Measurements from ENCODE around the gene ZNF783.

DNA sequence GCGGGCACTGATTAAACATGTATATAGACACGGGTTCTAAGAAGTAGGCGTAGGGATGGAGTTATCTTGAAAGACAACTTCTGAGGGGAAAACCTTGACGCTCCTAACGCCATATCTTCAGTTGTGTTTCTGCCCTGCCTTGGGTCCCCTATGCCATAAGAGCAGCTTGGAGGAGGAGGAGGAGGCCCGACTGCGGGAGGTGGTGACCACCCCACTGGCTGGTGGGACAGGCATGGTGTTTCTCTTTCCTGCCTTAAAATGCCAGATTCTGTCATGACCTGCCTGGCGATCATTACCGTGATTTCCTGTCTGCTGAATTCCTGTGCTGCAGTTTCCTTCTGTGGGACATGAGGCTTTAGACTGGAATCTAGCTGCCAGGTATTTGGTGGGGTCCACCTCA lies 15.9 kb downstream of the ZNF783 start:
- TF ChIP-seq POLR2AphosphoS5 (IDR thresholded peaks at IDR 0.05) = no peak
- TF ChIP-seq, protein P1, sequence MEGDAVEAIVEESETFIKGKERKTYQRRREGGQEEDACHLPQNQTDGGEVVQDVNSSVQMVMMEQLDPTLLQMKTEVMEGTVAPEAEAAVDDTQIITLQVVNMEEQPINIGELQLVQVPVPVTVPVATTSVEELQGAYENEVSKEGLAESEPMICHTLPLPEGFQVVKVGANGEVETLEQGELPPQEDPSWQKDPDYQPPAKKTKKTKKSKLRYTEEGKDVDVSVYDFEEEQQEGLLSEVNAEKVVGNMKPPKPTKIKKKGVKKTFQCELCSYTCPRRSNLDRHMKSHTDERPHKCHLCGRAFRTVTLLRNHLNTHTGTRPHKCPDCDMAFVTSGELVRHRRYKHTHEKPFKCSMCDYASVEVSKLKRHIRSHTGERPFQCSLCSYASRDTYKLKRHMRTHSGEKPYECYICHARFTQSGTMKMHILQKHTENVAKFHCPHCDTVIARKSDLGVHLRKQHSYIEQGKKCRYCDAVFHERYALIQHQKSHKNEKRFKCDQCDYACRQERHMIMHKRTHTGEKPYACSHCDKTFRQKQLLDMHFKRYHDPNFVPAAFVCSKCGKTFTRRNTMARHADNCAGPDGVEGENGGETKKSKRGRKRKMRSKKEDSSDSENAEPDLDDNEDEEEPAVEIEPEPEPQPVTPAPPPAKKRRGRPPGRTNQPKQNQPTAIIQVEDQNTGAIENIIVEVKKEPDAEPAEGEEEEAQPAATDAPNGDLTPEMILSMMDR (IDR thresholded peaks at IDR 0.05) = no peak
- TF ChIP-seq POLR2A (IDR thresholded peaks at IDR 0.05) = no peak
- no peak for TF ChIP-seq EP300 (IDR thresholded peaks at IDR 0.05)
